ENCODE data around the gene IPP.
A peak's percentile ranks its signal among the peaks of the same experiment; 100 is the strongest.
"Not testable (repeated sequence)": the region's sequence is repeated elsewhere in the genome, so short reads cannot be mapped to it uniquely, and the experiment has no call there.

IPP gene

GRCh38 chr1:45721207-45721606, 29.2 kb downstream of the IPP start:
- FAIRE-seq (peak; percentile 75), DNase-seq (ENCODE audit: insufficient read length, low spot score) (no peak)
- TF ChIP-seq POLR2A (IDR thresholded peaks at IDR 0.05; ENCODE audit: low read depth, low read length), result no peak

- TF ChIP-seq POLR2A (IDR thresholded peaks at IDR 0.05; ENCODE audit: low read depth, low read length), result no peak
- FAIRE-seq (no peak), DNase-seq (ENCODE audit: insufficient read length, low spot score) (no peak)
These were observed 32.2 kb downstream of the IPP start for GRCh38 chr1:45718289-45718688.

- not testable (repeated sequence) for DNase-seq (ENCODE audit: insufficient read length, low spot score); FAIRE-seq
These were observed 33.1 kb downstream of the IPP start for GRCh38 chr1:45717386-45717785.

- DNase-seq (ENCODE audit: insufficient read length, low spot score), result no peak
- TF ChIP-seq POLR2A (IDR thresholded peaks at IDR 0.05; ENCODE audit: low read depth, low read length), result no peak
- no peak for FAIRE-seq
These were observed 33.8 kb downstream of the IPP start for GRCh38 chr1:45716700-45717099.

- DNase-seq (ENCODE audit: insufficient read length, low spot score), result no peak
- FAIRE-seq, result no peak
- no peak for TF ChIP-seq POLR2A (IDR thresholded peaks at IDR 0.05; ENCODE audit: low read depth, low read length)
These were observed 36.7 kb downstream of the IPP start for GRCh38 chr1:45713711-45714110.

- DNase-seq (ENCODE audit: insufficient read length, low spot score), result no peak
- no peak for TF ChIP-seq POLR2A (IDR thresholded peaks at IDR 0.05; ENCODE audit: low read depth, low read length)
- no peak for FAIRE-seq
These were observed 45.8 kb downstream of the IPP start for GRCh38 chr1:45704637-45705036.

- FAIRE-seq, result no peak
- no peak for TF ChIP-seq POLR2A (IDR thresholded peaks at IDR 0.05; ENCODE audit: low read depth, low read length)
- no peak for DNase-seq (ENCODE audit: insufficient read length, low spot score)
These were observed 55.6 kb downstream of the IPP start for GRCh38 chr1:45694823-45695222.

- DNase-seq (ENCODE audit: insufficient read length, low spot score); FAIRE-seq: not testable (repeated sequence)
These were observed 56.6 kb downstream of the IPP start for GRCh38 chr1:45693811-45694210.

- peak; percentile 53; the same call in 1 of the 2 replicates for TF ChIP-seq POLR2A (IDR thresholded peaks at IDR 0.05; ENCODE audit: low read depth, low read length)
- DNase-seq (ENCODE audit: insufficient read length, low spot score), result peak; percentile 50
- peak; percentile 27 for FAIRE-seq
These were observed 62.4 kb downstream of the IPP start, which contains the start of gene TMEM69 for GRCh38 chr1:45687754-45688740. TSS of gene TMEM69 (plus strand) at chr1:45688181. CDS start at chr1:45691069, 2,888 bp downstream.

GRCh38 chr1:45687014-45687753, 63.3 kb downstream of the IPP start:
- FAIRE-seq, result peak; percentile 90
- DNase-seq (ENCODE audit: insufficient read length, low spot score), result peak; percentile 83
- TF ChIP-seq POLR2A (IDR thresholded peaks at IDR 0.05; ENCODE audit: low read depth, low read length), result peak; percentile 44; the same call in 1 of the 2 replicates

GRCh38 chr1:45686288-45687013, 64.0 kb downstream of the IPP start, which contains the start of gene GPBP1L1:
TSS of gene GPBP1L1 (minus strand) at chr1:45686533. CDS start at chr1:45659087, 27,446 bp downstream.
- TF ChIP-seq POLR2A (IDR thresholded peaks at IDR 0.05; ENCODE audit: low read depth, low read length), result peak; percentile 46
- peak; percentile 82 for FAIRE-seq
- DNase-seq (ENCODE audit: insufficient read length, low spot score), result peak; percentile 84

GRCh38 chr1:45686015-45686287, 64.5 kb downstream of the IPP start:
- no peak for TF ChIP-seq POLR2A (IDR thresholded peaks at IDR 0.05; ENCODE audit: low read depth, low read length)
- DNase-seq (ENCODE audit: insufficient read length, low spot score) (no peak), FAIRE-seq (no peak)

- no peak for TF ChIP-seq POLR2A (IDR thresholded peaks at IDR 0.05; ENCODE audit: low read depth, low read length)
- no peak for FAIRE-seq
- DNase-seq (ENCODE audit: insufficient read length, low spot score), result no peak
These were observed 65.0 kb downstream of the IPP start for GRCh38 chr1:45685308-45686014.
